NT2/D1 (cell line): ENCODE measurements around the gene CDH20.

Experiments
- DNase-seq: peaks from one replicate; pipeline ENCODE4 v3.0.0-alpha.2; 2011; ENCODE audit warnings: low read depth, low spot score
- H3K27me3 ChIP-seq: 2 replicates; pipeline ENCODE4 v1.6.0; 2011; ENCODE audit warnings: mild to moderate bottlenecking; ENCODE audit not compliant: insufficient read length, insufficient read depth
- H3K36me3 ChIP-seq: 2 replicates; pipeline ENCODE4 v1.6.1; 2011; ENCODE audit warnings: mild to moderate bottlenecking, low read length, mixed read lengths; ENCODE audit not compliant: insufficient read depth, insufficient read length
- H3K4me1 ChIP-seq: 2 replicates; pipeline ENCODE4 v1.5.1; 2011; ENCODE audit not compliant: insufficient read depth, insufficient read length
- H3K4me3 ChIP-seq: 2 replicates; pipeline ENCODE4 v1.5.1; 2011; ENCODE audit warnings: low read depth; ENCODE audit not compliant: insufficient read length
- H3K9ac ChIP-seq: 2 replicates; pipeline ENCODE4 v1.6.0; 2011; ENCODE audit warnings: low read depth; ENCODE audit not compliant: insufficient read length
- H3K9me3 ChIP-seq: 2 replicates; pipeline ENCODE4 v1.5.1; 2011; ENCODE audit warnings: mild to moderate bottlenecking, low read length; ENCODE audit not compliant: insufficient read depth
- SUZ12 ChIP-seq: IDR thresholded peaks from 2 replicates; pipeline ENCODE4 v1.6.1; 2011; ENCODE audit not compliant: insufficient read length, insufficient read depth; ENCODE audit errors: extremely low read depth
- YY1 ChIP-seq: IDR thresholded peaks from 2 replicates; pipeline ENCODE4 v1.6.1; 2011; ENCODE audit not compliant: insufficient read length, insufficient read depth
- ZNF274 ChIP-seq: IDR thresholded peaks from 2 replicates; pipeline ENCODE4 v1.6.1; 2011; ENCODE audit warnings: mild to moderate bottlenecking, low read depth, low read length

CDH20 gene

GRCh38 chr18:61530681-61531080, 197.5 kb downstream of the CDH20 start:
- no peaks in the 10 kb centered on the region for H3K36me3 ChIP-seq
- no peak for DNase-seq
- H3K4me1 ChIP-seq = no peaks in the 10 kb centered on the region
- TF ChIP-seq ZNF274 (no peak), YY1 (no peak), SUZ12 (no peak)
- no peaks in the 10 kb centered on the region for H3K9me3 ChIP-seq
- H3K27me3 ChIP-seq = no peaks in the 10 kb centered on the region
- no peak overlapping the region for H3K9ac ChIP-seq
- H3K4me3 ChIP-seq = no peak overlapping the region

- H3K4me1 ChIP-seq = no peaks in the 10 kb centered on the region
- no peaks in the 10 kb centered on the region for H3K36me3 ChIP-seq
- DNase-seq = no peak
Measured at GRCh38 chr18:61531182-61531581, 198.0 kb downstream of the CDH20 start.

GRCh38 chr18:61531891-61532290, 198.7 kb downstream of the CDH20 start:
- DNase-seq = no peak
- TF ChIP-seq SUZ12 (no peak), YY1 (no peak), ZNF274 (no peak)
- Histone ChIP-seq H3K9me3 (no peaks in the 10 kb centered on the region), H3K4me1 (no peaks in the 10 kb centered on the region), H3K36me3 (no peaks in the 10 kb centered on the region), H3K4me3 (no peak overlapping the region), H3K9ac (no peak overlapping the region), H3K27me3 (no peaks in the 10 kb centered on the region)

More at GRCh38 chr18:61531182-61531581, 198.0 kb downstream of the CDH20 start:
- Histone ChIP-seq H3K4me3 (no peak overlapping the region), H3K27me3 (no peaks in the 10 kb centered on the region), H3K9ac (no peak overlapping the region), H3K9me3 (no peaks in the 10 kb centered on the region)
- no peak for TF ChIP-seq YY1
- no peak for TF ChIP-seq ZNF274
- no peak for TF ChIP-seq SUZ12

GRCh38 chr18:61535401-61535800, 202.2 kb downstream of the CDH20 start:
- H3K27me3 ChIP-seq = no peaks in the 10 kb centered on the region
- H3K9me3 ChIP-seq = no peaks in the 10 kb centered on the region; the same call in 1 of the 2 replicates
- H3K4me3 ChIP-seq = no peak overlapping the region
- no peaks in the 10 kb centered on the region for H3K4me1 ChIP-seq
- no peak overlapping the region for H3K9ac ChIP-seq
- no peaks in the 10 kb centered on the region for H3K36me3 ChIP-seq
- no peak for TF ChIP-seq YY1
- TF ChIP-seq SUZ12 = no peak
- TF ChIP-seq ZNF274 = no peak
- DNase-seq = no peak

- H3K9ac ChIP-seq = no peak overlapping the region
- no peak overlapping the region for H3K4me3 ChIP-seq
- H3K36me3 ChIP-seq = no peaks in the 10 kb centered on the region
- H3K4me1 ChIP-seq = no peaks in the 10 kb centered on the region
- no peaks in the 10 kb centered on the region for H3K27me3 ChIP-seq
- no peak for TF ChIP-seq SUZ12
- no peak for TF ChIP-seq YY1
- no peak for TF ChIP-seq ZNF274
- no peak for DNase-seq
- no peaks in the 10 kb centered on the region; the same call in 1 of the 2 replicates for H3K9me3 ChIP-seq
Measured at GRCh38 chr18:61541673-61542072, 208.4 kb downstream of the CDH20 start.

- DNase-seq = no peak
- H3K27me3 ChIP-seq = no peaks in the 10 kb centered on the region
- H3K9ac ChIP-seq = no peak overlapping the region
- no peaks in the 10 kb centered on the region for H3K36me3 ChIP-seq
- no peaks in the 10 kb centered on the region; the same call in 1 of the 2 replicates for H3K9me3 ChIP-seq
- H3K4me1 ChIP-seq = no peaks in the 10 kb centered on the region
- no peak overlapping the region for H3K4me3 ChIP-seq
- TF ChIP-seq ZNF274 (no peak), YY1 (no peak), SUZ12 (no peak)
Measured at GRCh38 chr18:61542596-61542995, 209.4 kb downstream of the CDH20 start.

- no peaks in the 10 kb centered on the region for H3K4me1 ChIP-seq
- no peak overlapping the region for H3K9ac ChIP-seq
- H3K9me3 ChIP-seq = no peaks in the 10 kb centered on the region; the same call in 1 of the 2 replicates
- TF ChIP-seq YY1 = no peak
- no peak for TF ChIP-seq ZNF274
- TF ChIP-seq SUZ12 = no peak
- no peaks in the 10 kb centered on the region for H3K36me3 ChIP-seq
- no peak overlapping the region for H3K4me3 ChIP-seq
- H3K27me3 ChIP-seq = no peaks in the 10 kb centered on the region
- DNase-seq = no peak
Measured at GRCh38 chr18:61543518-61543917, 210.3 kb downstream of the CDH20 start.

GRCh38 chr18:61544178-61544577, 210.9 kb downstream of the CDH20 start:
- Histone ChIP-seq H3K4me1 (no peaks in the 10 kb centered on the region), H3K9ac (no peak overlapping the region), H3K4me3 (no peak overlapping the region), H3K36me3 (no peaks in the 10 kb centered on the region), H3K9me3 (no peaks in the 10 kb centered on the region; the same call in 1 of the 2 replicates), H3K27me3 (no peaks in the 10 kb centered on the region)
- TF ChIP-seq YY1 (no peak), SUZ12 (no peak), ZNF274 (no peak)
- DNase-seq = no peak
